AG10803 (cell line): ENCODE measurements around the gene AOPEP.

Experiments used
- DNase-seq: peaks from one replicate; pipeline ENCODE4 v3.0.0; 2010; ENCODE audit warnings: low read depth
- H3K4me3 ChIP-seq: 2 replicates; pipeline ENCODE4 v1.5.1; 2011; ENCODE audit warnings: mild to moderate bottlenecking, low read length, control low read depth
- TF ChIP-seq, protein P1 (sequence below): conservative IDR thresholded peaks from 2 replicates; pipeline ENCODE4 v1.5.1; 2011; ENCODE audit warnings: mild to moderate bottlenecking, low read length, control low read depth, inconsistent platforms

The AOPEP gene

DNA sequence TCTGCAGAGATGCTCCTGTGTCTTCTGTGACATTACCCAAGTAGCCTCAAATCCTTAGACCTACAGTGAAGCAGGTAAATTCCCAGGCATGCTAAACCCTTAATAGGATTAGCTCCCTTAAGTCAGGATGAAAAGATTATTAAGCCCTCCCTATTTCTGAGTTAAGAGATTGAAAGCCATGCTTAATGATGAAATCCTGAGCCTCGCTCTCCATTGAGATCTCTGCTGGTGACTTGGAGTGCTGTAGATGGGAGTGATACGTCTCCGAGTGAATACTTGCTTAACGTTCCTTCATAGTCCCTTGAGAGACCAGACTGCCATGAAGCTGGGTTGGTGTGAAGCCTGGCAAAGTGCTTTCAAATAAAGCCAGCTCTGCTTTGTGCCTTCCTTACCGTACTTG, 34.2 kb downstream of the AOPEP start:
- H3K4me3 ChIP-seq = no peak overlapping the region
- no peak for DNase-seq
- TF ChIP-seq, protein P1, sequence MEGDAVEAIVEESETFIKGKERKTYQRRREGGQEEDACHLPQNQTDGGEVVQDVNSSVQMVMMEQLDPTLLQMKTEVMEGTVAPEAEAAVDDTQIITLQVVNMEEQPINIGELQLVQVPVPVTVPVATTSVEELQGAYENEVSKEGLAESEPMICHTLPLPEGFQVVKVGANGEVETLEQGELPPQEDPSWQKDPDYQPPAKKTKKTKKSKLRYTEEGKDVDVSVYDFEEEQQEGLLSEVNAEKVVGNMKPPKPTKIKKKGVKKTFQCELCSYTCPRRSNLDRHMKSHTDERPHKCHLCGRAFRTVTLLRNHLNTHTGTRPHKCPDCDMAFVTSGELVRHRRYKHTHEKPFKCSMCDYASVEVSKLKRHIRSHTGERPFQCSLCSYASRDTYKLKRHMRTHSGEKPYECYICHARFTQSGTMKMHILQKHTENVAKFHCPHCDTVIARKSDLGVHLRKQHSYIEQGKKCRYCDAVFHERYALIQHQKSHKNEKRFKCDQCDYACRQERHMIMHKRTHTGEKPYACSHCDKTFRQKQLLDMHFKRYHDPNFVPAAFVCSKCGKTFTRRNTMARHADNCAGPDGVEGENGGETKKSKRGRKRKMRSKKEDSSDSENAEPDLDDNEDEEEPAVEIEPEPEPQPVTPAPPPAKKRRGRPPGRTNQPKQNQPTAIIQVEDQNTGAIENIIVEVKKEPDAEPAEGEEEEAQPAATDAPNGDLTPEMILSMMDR = no peak

DNA sequence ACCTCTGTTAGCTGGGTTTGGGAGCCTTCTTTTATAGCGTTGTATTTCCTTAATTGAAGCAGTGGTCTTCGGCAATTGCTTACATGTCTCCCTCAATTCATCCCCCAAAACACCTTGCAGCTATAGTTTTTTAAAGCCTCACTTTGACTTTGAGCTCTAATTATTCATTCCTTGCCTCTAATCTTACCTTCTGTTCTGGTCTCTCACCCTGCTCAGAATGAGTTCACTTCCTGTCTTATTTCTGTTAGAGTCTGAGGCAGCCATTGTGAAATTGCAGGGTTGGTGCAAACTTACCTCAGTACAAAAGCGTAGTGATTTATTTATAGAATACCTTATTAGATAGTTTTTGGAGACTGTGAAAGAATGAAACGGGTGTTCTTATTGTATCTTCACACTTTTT, 35.0 kb downstream of the AOPEP start:
- TF ChIP-seq, protein P1 = no peak
- no peak for DNase-seq
- no peak overlapping the region for H3K4me3 ChIP-seq

DNA sequence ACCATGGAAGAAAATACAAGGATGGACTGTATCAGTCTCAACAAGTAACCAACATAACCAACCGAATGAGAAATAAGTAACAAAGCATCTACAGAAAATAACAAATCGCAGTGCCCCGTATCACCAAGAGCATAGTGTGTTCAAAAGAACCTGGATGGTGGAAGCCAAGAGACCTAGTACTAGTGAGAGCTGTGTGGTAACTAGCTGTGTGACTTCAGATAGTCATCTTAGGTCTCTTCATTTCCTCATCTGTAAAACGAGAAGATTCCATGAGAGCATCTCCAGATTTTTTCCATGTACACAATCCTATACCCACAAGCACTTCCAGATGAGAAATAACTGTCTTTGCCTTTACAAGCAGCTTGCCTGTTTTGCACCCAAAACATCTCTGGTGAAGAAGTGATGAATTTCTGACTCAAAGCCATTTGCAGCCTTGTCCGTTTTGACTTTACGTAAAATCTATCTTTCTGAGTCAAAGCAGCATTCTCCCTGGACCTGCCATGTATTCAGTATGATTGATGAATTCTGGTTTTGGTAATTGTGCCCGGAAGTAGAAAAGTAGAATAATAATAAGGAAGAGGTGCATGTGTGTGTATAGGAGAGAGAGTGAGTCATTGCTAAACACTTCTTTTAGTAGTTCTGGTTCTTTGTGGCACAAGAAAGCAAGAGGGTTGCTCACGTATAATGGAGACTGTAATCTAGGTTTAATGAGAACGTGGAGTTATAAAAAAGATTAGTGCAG, 41.0 kb downstream of the AOPEP start:
- TF ChIP-seq, protein P1 = no peak
- DNase-seq = peak; percentile 40
- H3K4me3 ChIP-seq = no peak overlapping the region

DNA sequence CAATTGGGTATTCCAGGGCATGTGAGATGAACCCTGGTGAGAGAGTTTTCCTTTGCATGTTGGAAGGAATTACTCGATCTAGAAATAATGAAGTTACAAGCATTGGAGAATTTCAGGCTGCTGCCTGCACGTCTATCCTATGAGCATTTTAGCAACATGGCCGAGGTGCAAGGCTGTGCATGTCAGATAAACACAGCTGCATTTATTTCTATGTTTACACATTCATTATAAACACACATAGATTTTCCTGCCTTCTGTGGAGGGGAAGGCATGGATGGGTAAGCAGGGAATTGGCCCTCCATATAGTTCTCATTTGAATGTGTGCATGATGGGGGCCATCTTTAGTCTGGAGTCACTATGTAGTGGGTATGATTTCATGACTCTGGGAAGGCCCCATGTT, 42.3 kb downstream of the AOPEP start:
- DNase-seq = no peak
- TF ChIP-seq, protein P1 = no peak
- H3K4me3 ChIP-seq = no peak overlapping the region

DNA sequence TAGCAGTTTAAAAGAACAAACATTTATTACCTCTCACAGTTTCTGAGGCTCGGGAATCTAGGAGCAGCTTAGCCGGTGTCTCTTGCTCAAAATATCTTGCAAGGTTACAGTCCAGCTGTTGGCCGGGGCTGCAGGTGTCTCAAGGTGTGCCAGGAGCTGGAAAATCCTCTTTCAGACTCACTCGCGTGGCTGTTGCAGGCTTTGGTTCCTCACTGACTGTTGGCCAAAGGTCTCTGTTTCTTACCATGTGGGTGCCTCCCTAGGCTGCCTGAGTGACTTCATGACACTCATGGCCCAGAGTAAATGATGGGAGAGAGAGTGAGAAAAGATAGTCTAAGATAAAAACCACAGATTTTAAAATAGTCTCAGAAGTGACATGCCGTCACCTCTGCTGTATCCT, 43.8 kb downstream of the AOPEP start:
- no peak for DNase-seq
- no peak overlapping the region for H3K4me3 ChIP-seq
- TF ChIP-seq, protein P1 = no peak

DNA sequence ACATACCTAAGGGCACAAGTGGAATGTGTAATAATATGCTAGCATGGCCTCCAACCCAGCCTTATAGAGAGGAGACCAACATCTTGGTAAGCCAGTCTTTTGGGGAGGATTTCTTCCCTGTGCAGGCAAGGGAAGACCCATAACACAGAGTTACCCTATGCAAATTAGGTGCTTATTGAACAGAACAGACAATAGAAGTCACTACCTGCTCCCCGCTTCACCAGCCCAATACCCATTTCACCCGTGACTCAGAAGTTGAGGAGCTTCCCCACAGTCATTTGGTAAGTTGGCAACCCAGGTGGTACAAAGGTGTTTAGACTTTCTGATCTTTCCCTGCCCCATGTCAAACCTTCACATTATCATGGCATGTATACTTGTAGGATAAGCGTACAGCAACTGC, 44.6 kb downstream of the AOPEP start:
- no peak overlapping the region for H3K4me3 ChIP-seq
- DNase-seq = no peak
- TF ChIP-seq, protein P1 = no peak

DNA sequence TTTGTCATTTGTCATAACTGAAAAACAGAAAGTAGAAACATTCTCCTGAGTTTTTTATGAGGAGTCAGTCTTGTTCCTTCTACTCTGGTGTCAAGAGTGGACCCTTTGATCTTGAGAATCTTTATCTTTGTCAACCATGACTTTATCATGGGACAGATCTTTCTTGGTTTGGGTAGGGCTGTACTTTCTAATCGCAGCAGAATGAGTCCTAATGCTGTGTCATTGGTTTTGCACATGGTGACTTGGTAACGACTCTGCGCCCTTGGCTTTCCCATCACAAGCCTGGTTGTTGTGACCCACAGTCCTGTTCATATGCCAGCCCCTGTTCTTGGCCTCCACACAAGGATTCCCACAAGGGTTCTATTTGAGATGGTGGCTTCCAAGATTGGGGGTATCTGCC, 45.6 kb downstream of the AOPEP start:
- DNase-seq = no peak
- TF ChIP-seq, protein P1 = no peak
- no peak overlapping the region for H3K4me3 ChIP-seq
